ENCODE results near the gene CBARP. TPM values are rescaled to one million over a fixed set of nuclear protein-coding genes. Genes with fewer than 3 reads are reported as not detected.

Gene CBARP
- total RNA-seq, 1 experiment from 2014 or later: 28.4 TPM

- Histone ChIP-seq H3K9ac (ENCODE audit: extremely low read depth, insufficient read length, low read length) (no peak overlapping the region), H4K8ac (replicated peaks; ENCODE audit: insufficient read length, low read depth, low read length) (no peak overlapping the region), H2AFZ (ENCODE audit: low read length) (no peak overlapping the region), H3K27me3 (ENCODE audit: insufficient read depth, low read length) (no peaks in the 10 kb centered on the region), H3K9me3 (ENCODE audit: control insufficient read depth, low read depth, low read length) (no peaks in the 10 kb centered on the region), H2BK20ac (ENCODE audit: low read depth, low read length, poor library complexity, severe bottlenecking) (no peak overlapping the region), H3K79me2 (ENCODE audit: insufficient read depth, low read length) (no peaks in the 10 kb centered on the region), H2BK12ac (ENCODE audit: insufficient read length, low read depth, low read length) (no peak overlapping the region), H3K18ac (ENCODE audit: insufficient read length, low read depth, low read length) (peak overlapping the region; percentile 74), H2BK15ac (ENCODE audit: low read depth, low read length) (no peak overlapping the region), H2AK5ac (ENCODE audit: insufficient read length, low read length) (no peak overlapping the region), H4K91ac (ENCODE audit: insufficient read length, low read depth, low read length) (no peak overlapping the region), H3K27ac (ENCODE audit: insufficient read length, low read depth, low read length) (no peak overlapping the region), H2BK5ac (ENCODE audit: insufficient read length, low read length) (no peak overlapping the region), H3K4me2 (ENCODE audit: insufficient read depth, insufficient read length, low read length) (peak overlapping the region; percentile 84), H4K5ac (ENCODE audit: insufficient read length, low read depth, low read length) (no peak overlapping the region), H3K79me1 (ENCODE audit: insufficient read depth, low read depth, low read length, poor library complexity, severe bottlenecking) (no peaks in the 10 kb centered on the region), H3T11ph (ENCODE audit: low read length) (no peak overlapping the region), H3K4me1 (ENCODE audit: insufficient read depth, low read length) (peaks cover 2% of the 10 kb centered on the region; the same call in 1 of the 2 replicates), H2BK120ac (ENCODE audit: low read depth, low read length, poor library complexity, severe bottlenecking) (no peak overlapping the region), H3K23ac (ENCODE audit: insufficient read length, low read depth, low read length) (no peak overlapping the region), H3K56ac (ENCODE audit: insufficient read length, low read depth, low read length) (no peak overlapping the region), H3K23me2 (ENCODE audit: insufficient read length, low read depth, low read length, poor library complexity, severe bottlenecking) (peaks cover 18% of the 10 kb centered on the region), H3K14ac (ENCODE audit: insufficient read depth, low read length) (peak overlapping the region; percentile 20; the same call in 1 of the 2 replicates), H3K4ac (ENCODE audit: low read depth, low read length) (no peak overlapping the region), H4K20me1 (ENCODE audit: control insufficient read depth, insufficient read depth, insufficient read length) (no peaks in the 10 kb centered on the region)
- no CpG with 5 or more reads among the region's 33 CpGs for WGBS (ENCODE audit: extremely low coverage, insufficient read length, low lambda C conversion rate)
- Mint-ChIP-seq H3K4me3 (peak overlapping the region; percentile 42 to 74), H3K27me3 (ENCODE audit: low read depth) (no peaks in the 10 kb centered on the region; the same call in 1 of the 2 replicates), H3K27ac (peak overlapping the region in 2 of 3 experiments; percentile 88 to 93; a peak in 4 of 7 replicates), H3K9me3 (no peaks in the 10 kb centered on the region; a peak in 1 of 5 replicates), H3K4me1 (peaks cover 52 to 56% of the 10 kb centered on the region in 2 experiments), H3K36me3 (ENCODE audit: insufficient read depth in 1 of 3, low read depth in 3 of 3) (peaks cover 9 to 45% (median 31%) of the 10 kb centered on the region in 3 experiments)
- TF ChIP-seq, protein P1, sequence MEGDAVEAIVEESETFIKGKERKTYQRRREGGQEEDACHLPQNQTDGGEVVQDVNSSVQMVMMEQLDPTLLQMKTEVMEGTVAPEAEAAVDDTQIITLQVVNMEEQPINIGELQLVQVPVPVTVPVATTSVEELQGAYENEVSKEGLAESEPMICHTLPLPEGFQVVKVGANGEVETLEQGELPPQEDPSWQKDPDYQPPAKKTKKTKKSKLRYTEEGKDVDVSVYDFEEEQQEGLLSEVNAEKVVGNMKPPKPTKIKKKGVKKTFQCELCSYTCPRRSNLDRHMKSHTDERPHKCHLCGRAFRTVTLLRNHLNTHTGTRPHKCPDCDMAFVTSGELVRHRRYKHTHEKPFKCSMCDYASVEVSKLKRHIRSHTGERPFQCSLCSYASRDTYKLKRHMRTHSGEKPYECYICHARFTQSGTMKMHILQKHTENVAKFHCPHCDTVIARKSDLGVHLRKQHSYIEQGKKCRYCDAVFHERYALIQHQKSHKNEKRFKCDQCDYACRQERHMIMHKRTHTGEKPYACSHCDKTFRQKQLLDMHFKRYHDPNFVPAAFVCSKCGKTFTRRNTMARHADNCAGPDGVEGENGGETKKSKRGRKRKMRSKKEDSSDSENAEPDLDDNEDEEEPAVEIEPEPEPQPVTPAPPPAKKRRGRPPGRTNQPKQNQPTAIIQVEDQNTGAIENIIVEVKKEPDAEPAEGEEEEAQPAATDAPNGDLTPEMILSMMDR (conservative IDR thresholded peaks at IDR 0.05): no peak
- no peak for DNase-seq
Observed at GRCh38 chr19:1259876-1260748, 22.3 kb upstream of the CBARP start.

All from H9 (cell line).